HCT116 (cell line): Measurements from ENCODE around the gene MICAL3. TPM values are rescaled to one million over a fixed set of nuclear protein-coding genes. Genes with fewer than 3 reads are reported as not detected.

Source experiments
- ATAC-seq: fragments of 200-7000 bp; cut with Tn5 transposase; 2 replicates; pipeline ENCODE4 v1.9.1; 2020; ENCODE audit warnings: mild to moderate bottlenecking, moderate library complexity
- BruUV-seq: library from RNA; stranded (reverse); fragments of 400-500 nt; replicated peaks from 2 replicates; lab custom pipeline; 2021; lab: Mats Ljungman, UMichigan
- CTCF ChIA-PET: fragments of 300-600 bp; sonication (Branson Sonifier 250); formaldehyde crosslinking; loops from one replicate; lab custom pipeline; 2021; ENCODE audit warnings: antibody characterized with exemption; lab: Charles Lee
- POLR2A ChIA-PET: fragments of 300-600, 350-600 bp; sonication (Branson Sonifier 250); formaldehyde crosslinking; loops from one replicate; lab custom pipeline; 2021; ENCODE audit warnings: antibody characterized with exemption; lab: Charles Lee
- RAD21 ChIA-PET, 2 experiments: fragments of 300-600 bp; sonication (Branson Sonifier 250); formaldehyde crosslinking; loops; one replicate each; lab custom pipeline; 2023; ENCODE audit warnings: low total read pairs in 2 of 2; ENCODE audit not compliant: uncharacterized antibody in 2 of 2, unreplicated experiment in 2 of 2, low non-redundant PET in 1 of 2; lab: Charles Lee
- DNase-seq: peaks from one replicate; pipeline ENCODE4 v3.0.0-alpha.2; 2010; ENCODE audit warnings: low read depth, low spot score
- H2AFZ ChIP-seq: fragments of 200-600 bp; shearing (Covaris generic), sonication (generic); 2 replicates; pipeline ENCODE4 v1.6.1; 2017; ENCODE audit warnings: low read depth, mixed run types, mixed read lengths, antibody characterized with exemption, low read length; ENCODE audit not compliant: poor library complexity, severe bottlenecking
- H3K27ac ChIP-seq: 2 replicates; pipeline ENCODE4 v1.5.1; 2012; ENCODE audit warnings: low read depth, low read length
- H3K27me3 ChIP-seq: fragments of 200-600 bp; sonication (generic); 2 replicates; pipeline ENCODE4 v1.6.1; 2016; ENCODE audit warnings: mixed run types, low read length, mixed read lengths; ENCODE audit not compliant: insufficient read depth
- H3K36me3 ChIP-seq, 2 experiments: fragments of 200-500 bp in 1 of 2; fragments of 200-600 bp in 1 of 2; sonication (Bioruptor generic) in 1 of 2; sonication (generic) in 1 of 2; 2 replicates each; pipeline versions ENCODE4 v1.5.1 to v1.6.1; 2014 to 2016; ENCODE audit warnings: low read length in 2 of 2, inconsistent platforms in 1 of 2, mixed read lengths in 1 of 2, mixed run types in 1 of 2; ENCODE audit not compliant: insufficient read depth in 2 of 2, control insufficient read depth in 1 of 2
- H3K4me1 ChIP-seq, 2 experiments: fragments of 200-600 bp in 1 of 2; sonication (generic) in 1 of 2; 2 replicates each; pipeline versions ENCODE4 v1.5.1 to v1.6.1; 2012 to 2017; ENCODE audit warnings: low read length in 2 of 2, inconsistent platforms in 1 of 2, mild to moderate bottlenecking in 1 of 2, mixed read lengths in 1 of 2, mixed run types in 1 of 2, moderate library complexity in 1 of 2; ENCODE audit not compliant: insufficient read depth in 2 of 2, control insufficient read depth in 1 of 2
- H3K4me2 ChIP-seq: fragments of 200-600 bp; sonication (generic); 2 replicates; pipeline ENCODE4 v1.6.1; 2017; ENCODE audit warnings: mixed run types, low read length, mixed read lengths
- H3K4me3 ChIP-seq, 2 experiments: fragments of 200-600 bp in 1 of 2; sonication (generic) in 1 of 2; replicated peaks in 1 of 2; 2 replicates each; pipeline ENCODE4 v1.5.1; 2011 to 2016; ENCODE audit warnings: low read length in 2 of 2, control low read depth in 1 of 2, low read depth in 1 of 2, mild to moderate bottlenecking in 1 of 2, mixed read lengths in 1 of 2, mixed run types in 1 of 2
- H3K79me2 ChIP-seq: fragments of 200-600 bp; sonication (generic); 2 replicates; pipeline ENCODE4 v1.6.1; 2017; ENCODE audit warnings: mild to moderate bottlenecking, mixed run types, low read length, moderate library complexity, mixed read lengths; ENCODE audit not compliant: insufficient read depth
- H3K9ac ChIP-seq: fragments of 200-600 bp; sonication (generic); 2 replicates; pipeline ENCODE4 v1.6.1; 2016; ENCODE audit warnings: low read length, mixed read lengths
- H3K9me2 ChIP-seq: fragments of 200-600 bp; sonication (generic), shearing (Covaris generic); 2 replicates; pipeline ENCODE4 v1.6.1; 2017; ENCODE audit warnings: mixed run types, mild to moderate bottlenecking, moderate library complexity; ENCODE audit not compliant: insufficient read depth
- H3K9me3 ChIP-seq, 2 experiments: fragments of 200-500 bp in 1 of 2; fragments of 200-600 bp in 1 of 2; sonication (Bioruptor generic) in 1 of 2; sonication (generic) in 1 of 2; 2 replicates each; pipeline ENCODE4 v1.6.1; 2014 to 2017; ENCODE audit warnings: low read length in 2 of 2, mixed read lengths in 2 of 2, inconsistent platforms in 1 of 2, low read depth in 1 of 2, mild to moderate bottlenecking in 1 of 2, mixed run types in 1 of 2, moderate library complexity in 1 of 2; ENCODE audit not compliant: control insufficient read depth in 1 of 2, insufficient read depth in 1 of 2
- H4K20me1 ChIP-seq: fragments of 200-600 bp; sonication (generic), shearing (Covaris generic); 2 replicates; pipeline ENCODE4 v1.6.1; 2017; ENCODE audit warnings: mixed run types, mild to moderate bottlenecking, moderate library complexity; ENCODE audit not compliant: insufficient read depth
- CBX3 ChIP-seq: IDR thresholded peaks from 2 replicates; pipeline ENCODE4 v1.6.1; 2012; ENCODE audit warnings: low read depth
- CTCF ChIP-seq, 3 experiments: fragments of 200-600 bp in 1 of 3; sonication (generic) in 1 of 3; IDR thresholded peaks in 2 of 3; conservative IDR thresholded peaks in 1 of 3; 2 replicates each; pipeline ENCODE4 v1.5.1; 2012 to 2017; ENCODE audit warnings: low read depth in 2 of 3, low read length in 2 of 3, antibody characterized with exemption in 1 of 3, borderline replicate concordance in 1 of 3, control low read depth in 1 of 3, mild to moderate bottlenecking in 1 of 3, mixed read lengths in 1 of 3, mixed run types in 1 of 3, moderate library complexity in 1 of 3; ENCODE audit not compliant: insufficient read depth in 1 of 3
- ELF1 ChIP-seq: IDR thresholded peaks from 2 replicates; pipeline ENCODE4 v1.6.1; 2012; ENCODE audit warnings: low read depth, borderline replicate concordance
- EZH2 ChIP-seq: fragments of 200-600 bp; sonication (generic); IDR thresholded peaks from 2 replicates; pipeline ENCODE4 v1.6.1; 2017; ENCODE audit warnings: antibody characterized with exemption, mixed run types
- EZH2phosphoT487 ChIP-seq: fragments of 200-600 bp; IDR thresholded peaks from 2 replicates; pipeline ENCODE4 v1.6.1; 2018; ENCODE audit warnings: antibody characterized with exemption, borderline replicate concordance
- JUND ChIP-seq: IDR thresholded peaks from 2 replicates; pipeline ENCODE4 v1.6.1; 2012
- POLR2AphosphoS5 ChIP-seq: IDR thresholded peaks from 2 replicates; pipeline ENCODE4 v1.6.1; 2011; ENCODE audit warnings: mild to moderate bottlenecking, low read depth, low read length, moderate library complexity
- RAD21 ChIP-seq: IDR thresholded peaks from 2 replicates; pipeline ENCODE4 v1.6.1; 2012; ENCODE audit warnings: low read depth, mild to moderate bottlenecking
- REST ChIP-seq: IDR thresholded peaks from 2 replicates; pipeline ENCODE4 v1.6.1; 2012; ENCODE audit warnings: low read depth
- SIN3A ChIP-seq: IDR thresholded peaks from 2 replicates; pipeline ENCODE4 v1.6.1; 2012; ENCODE audit warnings: low read depth
- SRF ChIP-seq: IDR thresholded peaks from 2 replicates; pipeline ENCODE4 v1.6.1; 2012; ENCODE audit warnings: low read depth
- ZFX ChIP-seq: fragments of 450-650 bp; IDR thresholded peaks from 2 replicates; pipeline ENCODE4 v1.6.1; 2017
- ZNF274 ChIP-seq: fragments of 200-500 bp; sonication (Bioruptor generic); IDR thresholded peaks from 2 replicates; pipeline ENCODE4 v1.6.1; 2014; ENCODE audit warnings: mild to moderate bottlenecking, low read depth, low read length, inconsistent platforms
- intact Hi-C: fragments of 100-400 bp; cut with micrococcal nuclease; formaldehyde crosslinking; loops from 2 replicates; pipeline ENCODE4 v1.10.0; 2022
- total RNA-seq: library from RNA; stranded (reverse); gene quantifications from one replicate; pipeline ENCODE4 v1.2.1, GENCODE V29; 2021; ENCODE audit not compliant: unreplicated experiment
- TF ChIP-seq, protein P1 (sequence below): IDR thresholded peaks from 2 replicates; pipeline ENCODE4 v1.6.1; 2012

MICAL3 gene
- total RNA-seq, 1 experiment from 2014 or later, result 30.8 TPM

DNA sequence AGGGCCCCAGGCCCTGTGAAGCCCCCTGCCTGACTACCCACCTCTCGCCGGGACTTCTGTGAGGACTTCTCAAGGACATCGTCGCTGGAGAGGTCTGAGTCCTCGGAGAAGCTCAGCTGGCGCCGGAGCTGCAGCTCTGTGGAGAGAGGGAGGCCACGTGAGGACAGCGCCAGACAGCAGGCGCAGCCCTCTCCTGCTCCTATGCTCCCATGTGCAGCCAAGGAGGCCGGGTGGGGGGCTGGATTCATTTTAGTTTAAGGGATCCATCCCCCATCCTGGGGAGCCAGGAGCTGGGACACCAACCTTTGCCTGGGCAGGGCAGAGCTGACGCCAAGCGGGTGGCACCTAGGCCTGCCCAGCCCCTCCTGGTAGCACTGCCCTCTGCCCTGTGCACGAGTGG lies 207.7 kb downstream of the MICAL3 start:
- POLR2A ChIA-PET, result no interaction called here
- no peak overlapping the region for H2AFZ ChIP-seq
- no peak overlapping the region for H3K4me3 ChIP-seq
- ATAC-seq (no peak), DNase-seq (no peak)
- H3K4me1 ChIP-seq, result no peaks in the 10 kb centered on the region
- intact Hi-C loops, result no loop called here
- no peaks in the 10 kb centered on the region for H3K27me3 ChIP-seq
- H3K9me2 ChIP-seq, result no peaks in the 10 kb centered on the region
- BruUV-seq, result no TSS peak
- H3K4me2 ChIP-seq, result no peak overlapping the region
- H3K9ac ChIP-seq, result no peak overlapping the region
- no peaks in the 10 kb centered on the region for H3K79me2 ChIP-seq
- TF ChIP-seq EZH2 (no peak), POLR2AphosphoS5 (no peak), ZNF274 (no peak), ELF1 (no peak), CTCF (IDR thresholded peaks at IDR 0.05 in 2 of 3, conservative IDR thresholded peaks at IDR 0.05 in 1 of 3; ENCODE audit: borderline replicate concordance in 1 of 3, insufficient read depth in 1 of 3, low read depth in 2 of 3, low read length in 2 of 3) (no peak), EZH2phosphoT487 (no peak), ZFX (no peak), JUND (no peak), CBX3 (no peak), RAD21 (no peak), SIN3A (no peak), REST (no peak), SRF (no peak)
- TF ChIP-seq, protein P1, sequence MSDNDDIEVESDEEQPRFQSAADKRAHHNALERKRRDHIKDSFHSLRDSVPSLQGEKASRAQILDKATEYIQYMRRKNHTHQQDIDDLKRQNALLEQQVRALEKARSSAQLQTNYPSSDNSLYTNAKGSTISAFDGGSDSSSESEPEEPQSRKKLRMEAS, result no peak
- TF ChIP-seq, all 23 proteins: peak for 0
- Histone ChIP-seq H3K27ac (no peak overlapping the region), H3K9me3 (no peaks in the 10 kb centered on the region), H3K36me3 (peaks cover 7 to 11% of the 10 kb centered on the region in 2 experiments; a peak in 3 of 4 replicates), H4K20me1 (no peaks in the 10 kb centered on the region)
- CTCF ChIA-PET, result no interaction called here
- RAD21 ChIA-PET, result no interaction called here
